DMS53 treated with DMSO at 0.1 percent for 48 hours (cell line): ENCODE data around the gene ITSN2.
"Not testable (repeated sequence)": the region's sequence is repeated elsewhere in the genome, so short reads cannot be mapped to it uniquely, and the experiment has no call there.

Source experiments
- DNase-seq: peaks from one replicate; lab custom pipeline; 2025; ENCODE audit not compliant: unreplicated experiment; lab: John Stamatoyannopoulos, UW

ITSN2 gene

DNA sequence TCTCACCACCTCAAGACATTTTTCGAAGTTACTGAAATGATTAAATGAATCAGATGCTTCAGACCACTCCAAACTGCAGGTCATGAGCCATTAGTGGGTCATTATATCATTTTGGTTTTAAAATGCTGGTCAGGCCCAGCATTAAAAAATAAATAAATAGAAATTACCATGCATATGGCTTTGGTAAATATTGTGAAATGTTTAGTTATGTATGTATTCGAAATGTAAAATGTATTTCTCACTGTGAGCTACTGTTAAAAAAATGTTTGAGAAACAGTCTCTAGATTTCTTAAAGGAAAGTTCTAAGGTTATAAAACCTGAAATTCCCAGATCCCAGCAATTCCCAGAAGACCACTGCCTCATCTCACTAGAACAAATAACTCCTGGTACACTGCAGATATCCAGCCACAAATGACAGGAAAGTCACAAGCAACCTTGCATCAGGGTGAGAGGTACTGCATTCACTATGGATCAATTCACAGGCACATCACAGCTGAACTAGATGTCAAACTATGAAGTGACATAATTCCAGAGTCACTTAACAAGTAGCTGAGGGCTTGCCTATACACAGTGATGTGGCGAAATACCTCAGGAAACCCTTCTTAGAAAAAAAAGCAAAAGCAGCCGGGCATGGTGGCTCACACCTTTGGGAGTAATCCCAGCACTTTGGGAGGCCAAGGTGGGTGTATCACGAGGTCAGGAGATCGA lies 138.8 kb downstream of the ITSN2 start:
- DNase-seq, result no peak

DNA sequence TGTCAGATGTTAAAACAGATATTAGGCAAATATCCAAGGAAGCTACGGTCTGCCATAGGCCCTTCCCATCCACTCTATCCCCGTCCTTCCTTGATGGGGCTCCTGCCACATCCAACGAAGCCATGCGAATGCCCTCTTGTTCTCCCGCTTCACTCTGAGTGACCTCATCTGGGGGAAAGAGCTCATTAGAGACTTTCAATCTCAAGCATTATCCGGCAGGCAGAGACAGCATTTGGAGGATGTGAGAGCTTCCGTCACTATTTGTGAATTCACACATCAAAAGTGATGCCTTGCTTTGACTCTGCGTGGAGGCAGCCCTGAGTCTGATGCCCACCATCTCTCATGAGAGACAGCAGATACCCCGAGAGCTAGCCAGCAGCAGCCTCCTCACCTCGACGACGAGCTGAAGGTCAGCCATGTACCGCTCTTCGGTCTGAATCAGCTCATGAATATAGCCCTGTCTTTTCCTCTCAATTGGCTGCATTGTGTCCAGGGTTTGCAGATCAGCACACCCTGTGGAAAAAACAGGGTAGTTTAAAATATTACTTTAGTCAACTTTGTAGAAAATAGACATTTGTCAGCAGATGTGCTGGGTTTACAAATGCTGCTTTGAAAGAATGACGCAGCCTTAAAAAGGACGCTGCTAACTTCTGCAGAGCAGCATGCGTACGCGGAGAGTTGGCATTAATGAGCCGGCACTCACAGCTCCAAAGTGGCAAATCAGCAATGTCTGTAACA lies 139.6 kb downstream of the ITSN2 start:
- DNase-seq, result no peak

DNA sequence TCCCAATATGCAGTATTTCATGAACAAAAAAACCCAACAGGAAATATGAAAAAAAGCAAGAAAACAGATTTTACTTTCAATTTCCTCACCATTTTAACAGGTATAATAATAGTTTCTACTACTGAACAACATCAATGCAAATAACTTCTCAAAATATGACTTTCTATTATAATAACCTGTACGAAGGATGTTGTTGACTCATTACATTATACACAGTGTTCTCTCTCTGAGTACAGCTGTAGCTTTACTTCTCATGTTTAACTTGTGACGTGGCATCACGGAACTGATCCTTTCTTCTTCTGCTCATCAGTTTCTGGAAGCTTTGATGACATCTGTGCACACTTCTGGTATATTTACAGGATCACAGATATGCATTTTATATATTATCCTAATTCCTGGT lies 145.5 kb downstream of the ITSN2 start:
- peak; percentile 77 for DNase-seq

DNA sequence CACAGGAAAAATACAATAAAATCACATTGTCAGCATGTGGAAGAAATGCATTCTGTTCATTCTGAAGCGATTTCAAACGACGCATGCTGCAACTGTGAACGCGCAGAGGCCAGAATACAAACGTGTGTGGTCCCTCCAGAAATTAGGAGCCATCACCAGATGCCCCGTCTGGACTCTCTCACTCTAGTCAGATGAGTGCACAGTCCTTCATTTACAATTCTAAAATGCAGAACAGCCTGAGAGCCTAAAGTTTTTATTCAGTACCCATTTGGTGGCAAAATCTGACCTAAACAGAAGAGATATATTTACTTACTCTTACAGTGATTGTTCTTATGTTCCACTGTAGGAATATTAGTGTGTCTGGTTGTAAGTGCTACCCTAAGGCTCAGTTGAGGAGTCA lies 148.9 kb downstream of the ITSN2 start:
- DNase-seq, result no peak

DNA sequence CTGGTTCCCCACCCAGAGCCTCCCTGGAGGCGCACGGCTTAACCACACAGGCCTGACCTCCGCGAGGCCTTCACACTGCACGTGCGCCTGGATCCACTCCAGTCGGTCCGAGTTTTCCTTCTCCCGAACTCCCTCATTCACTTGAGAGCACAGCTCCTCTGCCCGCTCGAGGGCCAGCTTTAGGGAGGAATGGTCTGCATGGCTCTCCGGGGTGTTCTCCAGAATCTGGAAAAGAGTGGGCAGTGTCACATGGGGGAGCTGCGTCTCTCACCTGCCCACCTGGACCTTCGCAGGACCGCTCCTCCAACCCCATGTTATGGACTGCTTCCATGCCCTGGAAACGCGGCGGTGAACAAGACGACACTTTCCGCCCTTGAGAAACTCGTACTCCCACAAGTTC lies 149.6 kb downstream of the ITSN2 start:
- DNase-seq, result no peak

DNA sequence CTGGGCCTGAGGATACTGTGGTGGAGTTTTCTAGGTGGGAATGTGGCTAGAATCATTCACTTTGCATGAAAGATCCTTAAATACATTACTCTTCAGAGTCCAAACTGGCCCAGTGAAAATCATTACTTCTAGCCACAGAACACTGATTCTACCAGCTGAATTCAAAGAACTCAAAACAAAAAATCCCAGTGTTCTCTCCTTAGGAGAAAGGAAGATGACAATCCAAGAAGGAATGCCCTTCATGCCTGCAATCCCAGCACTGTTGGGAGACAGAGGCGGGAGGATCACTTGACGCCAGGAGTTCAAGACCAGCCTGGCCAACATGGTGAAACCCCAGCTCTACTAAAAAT lies 150.3 kb downstream of the ITSN2 start:
- DNase-seq, result no peak

DNA sequence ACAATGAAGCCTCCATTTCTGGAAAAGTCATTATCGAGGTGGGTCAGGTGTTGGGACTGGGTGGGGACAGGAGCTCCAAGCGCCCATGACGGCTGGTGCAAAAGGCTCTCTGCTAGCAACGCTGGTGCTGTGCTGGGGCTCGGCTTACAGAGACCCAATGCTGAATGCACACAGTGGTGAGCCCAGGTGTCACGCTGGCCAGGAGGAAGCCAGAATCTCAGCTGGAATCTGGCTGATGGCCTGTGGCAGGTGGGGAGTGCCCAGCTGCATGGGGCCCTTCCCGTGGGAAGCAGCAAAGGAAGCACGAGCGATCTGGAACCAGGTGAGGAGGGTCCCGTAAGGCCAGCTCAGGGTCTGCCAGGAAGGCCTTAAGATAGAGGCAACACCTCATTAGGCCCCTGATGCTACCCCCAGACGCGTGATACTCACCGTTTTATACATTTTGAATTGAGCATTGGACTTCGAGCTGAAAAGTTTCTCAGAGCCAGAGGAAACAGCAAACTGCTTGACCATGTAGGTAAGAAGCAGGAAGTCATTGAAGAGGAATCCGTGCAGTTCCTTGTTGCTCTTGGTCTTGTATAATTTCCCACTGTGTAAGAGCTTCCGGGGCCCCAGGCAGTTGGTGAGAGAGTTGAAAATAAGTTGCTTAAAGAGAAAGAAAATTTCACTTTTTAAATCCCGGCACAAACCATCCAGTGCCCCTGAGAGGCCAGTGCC lies 150.8 kb downstream of the ITSN2 start:
- no peak for DNase-seq

DNA sequence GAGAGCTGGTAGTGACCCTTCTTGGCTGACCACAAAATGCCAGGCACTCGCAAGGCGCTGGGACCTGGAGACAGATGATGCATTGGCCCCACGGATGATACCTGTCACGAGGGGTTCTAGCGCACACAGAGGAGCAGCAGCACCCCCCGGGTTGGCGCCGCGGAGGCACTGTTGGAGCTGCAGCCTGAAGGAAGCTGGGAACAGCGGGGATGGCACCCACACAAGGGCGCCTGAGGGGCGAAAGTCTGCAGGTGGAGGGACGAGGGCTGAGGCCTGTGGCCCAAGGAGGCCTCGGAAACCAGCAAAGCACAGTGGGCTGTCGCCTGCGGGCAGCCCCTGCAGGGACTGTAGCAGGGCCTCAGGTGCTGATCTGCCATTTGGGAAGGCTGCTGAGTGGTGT lies 151.8 kb downstream of the ITSN2 start:
- DNase-seq, result no peak

DNA sequence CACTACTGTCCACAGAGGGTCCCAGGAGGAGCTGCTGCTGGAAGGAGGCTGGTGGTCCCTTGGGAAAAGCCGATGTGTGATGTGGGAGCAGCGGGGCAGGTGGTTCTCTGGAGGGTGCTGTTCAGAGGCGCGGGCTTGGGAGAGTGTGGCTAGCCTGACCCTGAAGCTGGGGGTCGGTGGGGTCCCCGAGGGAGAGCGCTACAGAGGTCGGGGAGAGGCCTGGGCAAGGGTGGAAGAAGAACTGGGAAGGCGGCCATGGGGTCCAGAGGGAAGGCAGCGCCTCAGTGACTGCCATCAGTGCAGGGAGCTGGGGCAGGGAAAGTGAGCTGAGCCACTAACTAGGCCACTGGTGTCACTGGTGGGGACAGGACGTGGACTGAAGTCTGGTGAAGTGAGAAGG lies 153.0 kb downstream of the ITSN2 start:
- DNase-seq, result no peak

DNA sequence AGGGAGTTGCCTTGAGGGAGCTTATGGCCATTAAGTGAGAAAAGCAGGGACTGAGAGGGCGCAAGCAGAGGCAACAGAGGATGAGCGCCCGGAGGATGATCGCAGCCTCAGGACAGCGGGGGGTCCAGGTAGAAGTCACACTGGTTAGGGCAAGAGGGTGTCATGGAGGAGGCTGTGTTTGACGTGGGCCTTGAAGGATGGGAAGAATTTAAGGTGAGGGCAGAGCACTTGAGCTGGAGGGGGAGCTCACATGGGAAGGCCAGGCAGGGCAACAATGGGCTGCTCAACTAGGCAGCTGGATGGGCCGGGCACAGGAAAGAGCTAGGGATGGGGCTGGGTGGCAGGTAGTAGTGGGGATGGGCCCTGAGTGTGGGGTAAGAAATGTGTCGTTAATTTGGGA lies 153.6 kb downstream of the ITSN2 start:
- no peak for DNase-seq

DNA sequence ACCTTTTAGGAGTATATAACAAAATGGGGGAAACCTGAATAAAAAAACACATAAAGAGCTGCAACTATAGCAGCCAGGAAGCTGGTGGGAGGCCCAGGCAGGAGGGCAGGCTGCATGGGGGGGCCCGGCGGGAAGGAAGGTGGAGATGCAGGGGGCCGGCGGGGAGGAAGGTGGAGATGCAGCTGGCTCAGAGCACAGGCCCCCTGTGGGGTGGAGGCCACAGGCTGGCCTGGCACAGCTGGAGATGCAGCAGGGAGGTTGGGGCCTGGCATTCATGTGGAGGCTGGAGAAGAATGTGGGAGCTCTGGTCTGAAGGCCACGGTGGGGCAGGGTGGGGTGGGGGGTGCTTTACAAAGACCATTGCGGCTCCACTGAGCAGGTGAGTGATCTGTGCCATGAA lies 154.1 kb downstream of the ITSN2 start:
- DNase-seq, result no peak

DNA sequence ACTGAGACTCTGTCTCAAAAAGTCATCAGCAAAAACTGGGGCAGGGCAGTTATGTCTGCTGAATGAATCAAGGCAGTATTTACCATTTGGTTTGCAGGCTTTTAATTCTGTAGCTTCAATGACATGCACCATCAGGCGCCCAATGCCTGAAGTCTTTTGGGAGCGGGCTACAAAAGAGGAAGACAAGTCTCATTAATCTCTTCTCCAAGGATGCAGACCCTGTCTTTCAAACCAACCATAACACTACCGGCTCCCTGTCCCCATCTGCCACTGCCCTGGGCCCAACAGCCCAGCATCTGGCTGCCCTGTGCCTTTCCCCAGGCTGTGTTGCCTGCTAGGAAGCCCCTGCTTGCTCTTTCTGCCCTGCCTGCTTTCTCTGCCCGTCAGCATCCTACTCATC lies 155.2 kb downstream of the ITSN2 start:
- DNase-seq, result no peak

DNA sequence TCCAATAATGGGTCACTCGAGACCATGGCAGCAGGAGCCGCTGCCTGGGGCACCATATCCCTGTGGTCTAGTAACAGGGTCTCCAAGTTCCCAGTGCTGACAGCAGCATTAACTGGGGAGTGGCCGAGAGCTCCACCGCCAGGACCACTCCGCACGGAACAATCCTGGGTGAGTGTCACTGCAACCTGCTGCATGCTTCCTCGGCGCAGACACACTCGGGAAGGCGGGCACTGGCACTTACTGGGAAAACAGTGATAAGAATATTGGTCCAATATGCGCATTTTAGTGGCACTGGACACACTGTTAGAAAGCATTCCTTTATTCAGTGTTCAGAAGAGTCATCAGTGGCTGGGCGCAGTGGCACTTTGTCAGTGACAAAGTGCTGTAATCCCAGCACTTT lies 155.8 kb downstream of the ITSN2 start:
- DNase-seq, result no peak

DNA sequence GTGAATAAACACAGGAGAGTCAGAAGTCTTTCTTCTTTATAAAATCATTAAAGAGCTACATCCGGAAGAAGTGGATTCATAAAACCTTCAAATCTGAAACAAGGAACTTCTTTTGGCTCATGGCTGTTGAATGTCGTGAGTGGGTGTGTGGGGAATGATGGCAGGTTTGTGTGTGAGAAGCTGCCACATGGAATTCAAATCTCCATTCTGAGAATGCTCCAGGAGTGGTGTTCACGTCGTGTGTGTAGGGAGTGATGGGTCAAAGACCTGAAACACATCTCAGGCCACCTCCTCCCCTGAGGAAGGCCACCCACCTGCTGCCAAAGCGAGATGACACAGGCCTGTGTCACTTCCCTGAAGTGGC lies 156.6 kb downstream of the ITSN2 start:
- no peak for DNase-seq

DNA sequence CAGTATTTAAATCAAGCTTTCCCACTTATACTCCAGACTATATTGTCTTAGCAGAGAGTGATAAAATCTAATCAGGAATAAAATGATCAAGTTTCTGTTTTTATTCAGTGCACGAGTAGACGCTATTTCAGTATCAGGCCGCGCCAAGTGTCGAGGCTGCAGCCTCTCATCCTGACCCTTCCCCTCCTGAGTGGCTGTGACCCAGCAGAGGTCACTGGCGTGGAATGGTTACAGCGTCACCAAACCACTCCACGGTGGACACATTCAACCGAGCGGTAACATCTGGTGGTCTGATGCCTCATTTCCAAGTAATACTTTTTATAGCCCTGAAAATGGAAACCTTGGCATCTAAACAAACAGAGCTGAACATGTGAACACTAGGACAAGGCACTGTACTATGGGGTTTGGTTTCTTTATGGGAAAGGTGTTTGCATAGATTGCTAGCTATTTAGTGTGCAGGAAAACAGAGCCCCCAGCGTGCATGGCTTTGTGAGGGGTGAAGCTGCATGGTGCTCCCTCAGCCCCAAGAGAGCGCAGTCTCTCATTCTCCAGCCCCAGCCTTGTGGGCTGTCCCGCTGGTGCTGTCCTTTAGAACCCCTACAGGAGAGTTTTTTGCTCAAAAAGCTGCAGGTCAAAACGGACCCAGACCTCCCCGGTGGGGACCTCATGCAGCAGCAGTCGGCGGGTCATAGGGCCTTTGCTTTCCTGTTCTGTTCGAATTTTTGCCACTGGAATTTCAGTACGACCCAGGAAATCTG lies 157.1 kb downstream of the ITSN2 start:
- DNase-seq, result no peak

DNA sequence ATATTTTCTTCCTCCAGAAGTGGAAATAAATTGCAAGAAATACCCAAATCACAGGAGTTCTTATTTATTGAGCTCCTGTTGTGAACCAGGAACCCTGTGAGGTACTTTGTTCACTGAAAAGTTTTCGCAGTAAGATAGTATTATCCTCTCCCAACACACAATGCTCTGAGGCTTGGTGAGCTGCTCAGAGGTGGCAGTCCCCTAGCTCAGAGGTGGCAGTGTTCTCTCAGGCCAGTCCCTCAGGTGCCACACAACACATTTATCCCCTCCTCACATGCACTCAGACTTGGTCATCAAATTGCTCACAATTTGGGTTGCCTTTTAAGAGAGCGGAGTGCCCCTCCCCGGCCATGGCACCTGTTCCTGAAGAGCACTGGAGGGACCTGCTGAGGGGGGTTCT lies 159.5 kb downstream of the ITSN2 start:
- no peak for DNase-seq

DNA sequence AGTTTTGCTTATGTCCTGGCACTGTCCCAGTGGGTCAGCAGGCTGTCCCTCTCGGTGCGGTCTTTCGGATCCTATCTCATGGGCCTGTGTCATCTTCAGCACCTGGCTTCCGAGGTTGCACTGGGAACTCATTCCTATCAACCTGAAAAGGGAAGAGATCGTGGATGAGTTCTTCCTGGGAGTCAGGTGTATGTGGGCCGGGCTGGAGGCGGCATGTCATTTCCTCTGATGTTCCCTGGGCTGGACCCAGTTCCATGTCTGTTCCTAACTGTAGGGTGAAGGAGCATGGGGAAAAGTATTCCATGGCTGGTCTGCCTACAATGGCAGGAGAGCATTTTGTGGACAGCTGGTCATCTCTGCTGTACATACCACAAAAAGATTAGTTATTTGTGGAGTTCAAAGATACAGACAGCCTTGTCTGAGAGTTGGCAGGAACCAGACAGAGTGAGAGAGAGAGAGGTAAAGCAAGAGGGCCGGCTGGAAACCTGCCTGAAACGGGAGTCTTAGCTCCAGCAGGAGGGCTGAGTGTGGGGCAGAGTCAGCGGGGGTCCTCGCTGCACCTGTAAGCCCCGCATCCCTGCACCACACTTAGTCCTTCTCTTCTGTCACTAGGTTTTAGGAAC lies 160.3 kb downstream of the ITSN2 start:
- DNase-seq, result no peak

DNA sequence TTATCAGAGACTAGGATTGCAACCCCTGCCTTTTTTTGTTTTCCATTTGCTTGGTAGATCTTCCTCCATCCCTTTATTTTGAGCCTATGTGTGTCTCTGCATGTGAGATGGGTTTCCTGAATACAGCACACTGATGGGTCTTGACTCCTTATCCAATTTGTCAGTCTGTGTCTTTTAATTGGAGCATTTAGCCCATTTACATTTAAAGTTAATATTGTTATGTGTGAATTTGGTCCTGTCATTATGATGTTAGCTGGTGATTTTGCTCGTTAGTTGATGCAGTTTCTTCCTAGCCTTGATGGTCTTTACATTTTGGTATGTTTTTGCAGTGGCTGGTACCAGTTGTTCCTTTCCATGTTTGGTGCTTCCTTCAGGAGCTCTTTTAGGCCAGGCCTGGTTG lies 163.1 kb downstream of the ITSN2 start:
- DNase-seq, result not testable (repeated sequence)

DNA sequence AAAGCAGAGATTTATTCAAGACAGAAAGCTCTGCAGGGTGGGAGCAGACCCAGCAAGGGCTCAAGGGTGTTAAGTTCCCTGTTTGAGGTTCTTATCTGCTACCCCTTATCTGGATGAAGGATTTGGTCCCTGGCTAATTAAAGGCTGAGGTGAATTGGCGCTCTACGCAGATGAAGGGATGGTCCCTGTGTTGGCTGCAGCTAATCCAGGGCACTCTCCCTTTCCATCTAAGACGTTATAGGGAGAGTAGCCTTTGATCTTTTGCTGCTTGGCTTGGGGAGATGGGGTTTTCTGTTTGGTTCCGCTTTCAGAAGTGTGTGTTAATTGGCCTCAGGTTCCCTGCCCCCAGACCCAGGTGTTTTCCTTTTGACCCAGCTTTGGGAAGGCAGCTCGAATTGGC lies 168.5 kb downstream of the ITSN2 start:
- DNase-seq, result no peak

DNA sequence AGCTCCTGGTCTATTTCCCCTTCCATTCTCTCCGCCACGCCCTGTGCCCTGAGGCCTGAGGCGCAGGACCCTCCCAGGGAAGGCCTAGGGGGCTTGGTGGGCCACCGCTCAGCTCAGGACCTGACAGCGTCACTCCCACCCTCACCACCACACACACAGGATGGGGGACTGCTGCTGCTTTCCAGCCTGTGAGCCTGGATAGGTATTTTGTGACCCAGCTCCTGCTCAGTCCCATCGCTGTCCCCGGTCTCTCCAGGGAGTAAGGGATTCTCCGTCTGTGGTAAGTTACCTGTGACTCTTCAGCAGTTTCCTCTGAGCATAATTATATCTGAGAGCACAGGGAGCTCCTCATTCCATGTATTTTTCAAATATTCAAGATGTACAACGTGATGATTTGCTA lies 169.2 kb downstream of the ITSN2 start:
- no peak for DNase-seq

DNA sequence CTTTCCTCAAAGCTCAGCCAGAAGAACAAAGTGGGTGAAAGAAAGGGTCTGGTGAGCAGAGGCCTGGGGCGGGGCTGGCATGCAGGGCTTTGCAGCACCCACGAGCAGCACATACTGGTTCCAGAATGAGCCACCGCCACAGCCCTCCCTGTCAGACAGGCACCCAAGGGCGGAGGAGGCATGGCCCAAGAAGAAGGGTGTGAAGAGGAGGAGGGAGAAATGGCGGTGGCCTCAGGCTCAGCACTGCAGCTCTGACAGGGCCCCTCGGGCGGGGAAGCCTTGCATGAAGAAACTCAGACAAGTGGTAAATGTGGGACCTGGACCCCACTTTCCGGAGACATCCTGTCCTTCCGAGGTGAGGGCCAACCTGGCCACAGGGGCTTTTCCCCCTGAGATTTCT lies 169.8 kb downstream of the ITSN2 start:
- DNase-seq, result no peak
